Stimulated activated CD8-positive, alpha-beta memory T cell treated with anti-CD3 and anti-CD28 coated beads, Interleukin-2, amount 100 ng/mL, for 1 hour (primary cell): ENCODE measurements around the gene SLC17A1.
"Not testable (repeated sequence)": the region's sequence is repeated elsewhere in the genome, so short reads cannot be mapped to it uniquely, and the experiment has no call there.

Source experiments
- DNase-seq, 2 donors: peaks; one replicate each; pipeline ENCODE4 v3.0.0-alpha.2; 2020; ENCODE audit warnings: low read depth in 2 of 2

Gene SLC17A1

DNA sequence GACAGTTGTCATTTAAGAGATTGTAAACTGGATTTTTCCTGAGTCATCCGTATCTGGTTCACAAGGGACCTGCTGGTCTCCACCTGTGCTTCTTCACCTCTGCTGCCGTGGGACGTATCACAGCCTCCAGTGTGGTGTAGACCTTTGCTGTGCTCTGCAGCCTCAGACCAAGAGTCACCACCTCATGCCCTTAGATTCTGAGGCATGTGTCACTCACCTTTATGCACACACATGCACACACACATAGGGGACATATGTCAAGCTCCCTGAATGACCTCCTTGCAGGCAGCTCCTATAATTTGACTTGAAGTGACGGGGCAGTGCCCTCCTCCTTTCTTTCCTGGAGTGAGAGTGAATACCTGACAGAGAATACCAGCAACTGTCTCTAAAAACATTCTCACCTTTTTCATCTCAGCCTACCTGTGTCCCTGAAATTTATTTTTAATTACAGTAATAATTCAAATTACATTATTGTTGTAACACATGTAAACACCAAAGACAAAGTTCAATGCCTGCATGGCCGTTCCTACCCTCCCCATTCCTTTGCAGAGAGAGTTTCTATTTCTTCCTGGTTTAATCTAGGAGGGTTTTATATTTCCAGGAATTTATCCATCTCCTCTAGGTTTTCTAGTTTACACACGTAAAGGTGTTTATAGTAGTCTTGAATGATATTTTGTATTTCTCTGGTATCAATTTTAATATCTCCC, 73.8 kb downstream of the SLC17A1 start:
- DNase-seq = no peak

GRCh38 chr6:25756382-25757363, 75.2 kb downstream of the SLC17A1 start:
- no peak for DNase-seq

DNA sequence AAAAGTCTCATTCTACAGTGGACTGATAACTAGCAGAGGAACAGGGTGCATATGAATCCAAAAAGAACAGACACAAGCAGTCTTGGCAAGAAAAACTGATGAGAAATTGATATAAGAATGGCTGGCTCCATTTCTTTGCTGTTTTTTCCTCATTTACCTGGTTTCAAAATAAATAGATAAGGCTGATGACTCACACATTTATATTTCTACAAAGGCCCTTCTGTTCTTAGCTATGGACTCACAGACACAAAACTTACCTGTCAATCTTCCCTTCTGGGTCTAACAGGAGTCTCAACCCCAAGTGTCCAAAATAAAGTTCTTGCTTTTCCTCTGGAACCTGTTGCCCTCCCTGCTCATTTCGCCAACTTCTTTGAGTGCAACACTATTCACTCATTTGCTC, 76.4 kb downstream of the SLC17A1 start:
- no peak for DNase-seq

GRCh38 chr6:25754535-25754934, 77.3 kb downstream of the SLC17A1 start, which contains the start of gene SLC17A4:
Gene SLC17A4 (plus strand): TSS chr6:25754742. CDS start chr6:25761963, 7,221 bp downstream.
- DNase-seq = no peak

DNA sequence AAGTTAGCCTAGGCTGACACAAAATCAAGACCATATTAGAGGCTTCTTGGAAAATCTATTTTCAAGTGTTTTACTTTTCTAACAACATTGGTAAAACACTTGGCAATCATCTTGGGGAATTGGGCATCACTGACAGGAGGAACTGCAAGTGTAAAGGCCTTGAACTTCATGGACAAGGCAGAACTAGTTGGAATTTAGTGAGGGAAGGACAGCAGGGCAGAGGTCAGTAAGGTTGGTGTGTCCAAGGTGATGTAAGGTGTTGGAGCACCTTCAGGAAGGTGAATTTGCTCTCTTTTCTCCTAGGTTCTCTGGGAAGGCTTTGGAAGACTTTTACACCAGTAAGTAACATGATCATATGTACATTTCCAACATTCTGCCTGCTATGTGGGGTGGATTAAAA, 78.8 kb downstream of the SLC17A1 start:
- DNase-seq = no peak

DNA sequence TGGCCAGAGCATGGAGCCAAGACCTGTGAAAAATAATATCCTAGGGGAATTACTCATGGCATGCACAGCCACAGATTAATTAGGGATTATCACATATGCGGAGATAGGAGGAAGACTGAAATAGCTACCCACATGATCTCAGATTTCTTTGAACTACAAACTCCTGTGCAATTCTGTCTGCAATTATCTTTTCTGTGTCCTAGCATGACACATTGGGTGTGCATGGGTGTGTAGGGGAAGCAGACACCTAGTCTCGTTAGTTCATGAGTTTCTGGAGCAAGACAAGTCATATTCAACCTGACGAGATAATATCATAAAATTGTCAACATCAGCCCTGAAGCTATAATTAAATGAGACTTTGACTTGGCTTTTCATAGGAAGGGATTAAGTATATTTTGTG, 80.9 kb downstream of the SLC17A1 start:
- DNase-seq = no peak

- DNase-seq = no peak
Measured at GRCh38 chr6:25749837-25750236, 82.0 kb downstream of the SLC17A1 start.

- DNase-seq = not testable (repeated sequence)
Measured at GRCh38 chr6:25748601-25749517, 83.0 kb downstream of the SLC17A1 start.

GRCh38 chr6:25748049-25748448, 83.8 kb downstream of the SLC17A1 start:
- no peak for DNase-seq

- no peak for DNase-seq
Measured at GRCh38 chr6:25747477-25747876, 84.4 kb downstream of the SLC17A1 start.

GRCh38 chr6:25746968-25747367, 84.9 kb downstream of the SLC17A1 start:
- no peak for DNase-seq

- DNase-seq = no peak
Measured at GRCh38 chr6:25745836-25746235, 86.0 kb downstream of the SLC17A1 start.

DNA sequence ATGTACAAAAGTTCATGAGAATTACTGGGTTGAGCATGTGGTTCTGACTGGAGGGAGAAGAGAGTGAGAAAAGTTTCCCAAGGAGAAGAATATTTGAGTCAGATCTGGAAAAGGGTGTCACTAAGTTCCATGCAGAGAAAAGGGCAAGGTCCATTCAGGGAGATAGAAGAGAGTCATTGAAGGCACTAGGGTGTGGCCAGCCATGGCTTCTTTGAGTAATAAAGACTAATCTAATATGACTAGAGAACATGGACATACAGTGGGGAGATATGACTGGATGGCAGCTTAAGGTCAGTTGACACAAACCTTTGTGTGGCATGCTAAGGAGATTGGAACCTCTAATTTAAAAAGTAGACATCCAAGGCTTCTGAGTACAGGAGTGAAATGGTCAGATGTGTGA, 88.0 kb downstream of the SLC17A1 start:
- no peak for DNase-seq

DNA sequence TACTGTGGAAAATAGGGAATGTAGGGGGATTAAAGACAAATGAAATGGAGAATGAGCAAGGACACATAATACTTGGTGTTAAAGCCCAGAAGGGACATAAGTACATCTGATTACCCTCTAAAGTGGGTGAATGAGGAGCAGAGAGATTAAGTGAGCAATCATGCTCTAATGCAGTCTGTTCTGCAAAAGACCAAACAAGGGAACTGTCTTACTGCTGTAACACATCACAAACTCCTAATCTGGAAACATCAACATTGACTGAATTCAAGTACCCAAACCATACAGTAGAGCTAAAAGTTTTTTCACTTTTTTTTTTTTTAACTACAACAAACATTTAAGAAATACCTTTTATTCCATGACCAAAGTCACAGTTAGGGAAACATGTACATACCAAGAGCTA, 96.6 kb downstream of the SLC17A1 start:
- DNase-seq = no peak
